Pulmonary artery endothelial cell (primary cell): ENCODE measurements around the gene SLC29A1. TPM values are rescaled to one million over a fixed set of nuclear protein-coding genes. Genes with fewer than 3 reads are reported as not detected.

ENCODE experiments used
- total RNA-seq: library from RNA; depleted of rRNA; stranded (reverse); fragments of >200 nt; gene quantifications from 2 replicates; pipeline ENCODE4 v1.2.3, GENCODE V29; 2014

SLC29A1 gene
- total RNA-seq, 1 donor from 2014 or later = 88.4 TPM

Other genes starting within 250 kb of the SLC29A1 start
- gene MRPL14, start 96.1 kb upstream of the SLC29A1 start, total RNA-seq = 60.5 and 70.8 TPM in 2 replicates
- 14.0 and 21.8 TPM in 2 replicates for gene TMEM63B, start 96.0 kb upstream of the SLC29A1 start, total RNA-seq
- gene CAPN11, start 64.8 kb upstream of the SLC29A1 start, total RNA-seq = 0.67 and 2.7 TPM in 2 replicates
- 0.13 TPM in 1 of 2 replicates, not detected in the other for gene MYMX, start 6.7 kb upstream of the SLC29A1 start, total RNA-seq
- gene HSP90AB1, start 23.5 kb downstream of the SLC29A1 start, total RNA-seq = 779 and 1,245 TPM in 2 replicates
- 43.8 and 57.0 TPM in 2 replicates for gene SLC35B2, start 33.9 kb downstream of the SLC29A1 start, total RNA-seq
- gene NFKBIE, start 42.0 kb downstream of the SLC29A1 start, total RNA-seq = 9.6 and 14.0 TPM in 2 replicates
- 0.07 and 0.11 TPM in 2 replicates for gene TMEM151B, start 46.9 kb downstream of the SLC29A1 start, total RNA-seq
- 17.3 and 27.0 TPM in 2 replicates for gene AARS2, start 89.8 kb downstream of the SLC29A1 start, total RNA-seq
- not detected in 2 replicates for gene SPATS1, start 119.1 kb downstream of the SLC29A1 start, total RNA-seq
- 21.1 and 28.5 TPM in 2 replicates for gene CDC5L, start 164.1 kb downstream of the SLC29A1 start, total RNA-seq